CD4-positive, alpha-beta T cell treated with Interleukin-17A for 1 hour (primary cell): ENCODE results near the gene GMDS.

Experiments
- DNase-seq: peaks from one replicate; pipeline ENCODE4 v3.0.0-alpha.2; 2020

Gene GMDS

GRCh38 chr6:1722801-1723200 is 522.6 kb downstream of the GMDS start:
- no peak for DNase-seq

GRCh38 chr6:1720620-1721322 is 524.6 kb downstream of the GMDS start:
- DNase-seq: no peak

GRCh38 chr6:1719922-1720321 is 525.5 kb downstream of the GMDS start:
- DNase-seq: no peak

DNA sequence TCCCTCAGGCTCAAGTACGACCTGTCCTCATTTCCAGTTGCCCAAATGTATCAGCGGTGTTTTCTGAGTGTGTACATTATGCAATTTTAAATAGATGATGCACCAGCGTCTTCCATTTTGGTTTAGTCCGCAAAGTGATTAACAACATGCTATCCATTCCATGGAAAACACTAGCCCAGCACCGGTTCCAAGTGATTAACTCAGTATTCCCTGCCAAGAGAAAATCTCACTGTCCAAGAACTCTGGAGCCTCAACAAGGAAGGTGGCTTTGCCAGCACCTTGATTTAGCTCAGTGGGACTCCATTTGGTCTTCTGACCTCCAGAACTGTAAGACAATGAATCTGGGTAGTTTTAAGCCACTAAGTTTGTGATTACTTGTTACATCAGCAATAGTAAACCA is 528.5 kb downstream of the GMDS start:
- DNase-seq: no peak

GRCh38 chr6:1716396-1716795 is 529.0 kb downstream of the GMDS start:
- DNase-seq: no peak

DNA sequence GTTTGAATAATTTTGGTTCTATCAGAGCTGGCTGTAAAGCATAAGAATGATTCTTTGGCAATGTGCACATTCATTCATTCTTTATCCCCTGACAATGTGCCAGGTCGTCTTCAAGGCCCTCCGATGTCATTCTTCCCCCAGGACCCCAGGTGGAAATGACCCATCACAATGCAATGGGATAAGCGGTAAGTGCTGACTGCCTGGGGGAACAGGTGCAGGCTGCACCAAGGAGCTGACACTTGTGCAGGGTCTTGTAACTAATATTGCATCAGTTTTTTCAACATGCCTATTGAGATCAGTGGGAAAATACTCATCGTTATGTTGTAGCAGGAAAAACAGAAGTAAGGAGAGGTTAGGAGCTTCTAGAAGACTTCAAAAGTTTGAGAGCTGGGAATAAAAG is 530.1 kb downstream of the GMDS start:
- no peak for DNase-seq

- DNase-seq: no peak
Observed at GRCh38 chr6:1714654-1715053, 530.8 kb downstream of the GMDS start.

- no peak for DNase-seq
Observed at GRCh38 chr6:1713016-1713600, 532.3 kb downstream of the GMDS start.

DNA sequence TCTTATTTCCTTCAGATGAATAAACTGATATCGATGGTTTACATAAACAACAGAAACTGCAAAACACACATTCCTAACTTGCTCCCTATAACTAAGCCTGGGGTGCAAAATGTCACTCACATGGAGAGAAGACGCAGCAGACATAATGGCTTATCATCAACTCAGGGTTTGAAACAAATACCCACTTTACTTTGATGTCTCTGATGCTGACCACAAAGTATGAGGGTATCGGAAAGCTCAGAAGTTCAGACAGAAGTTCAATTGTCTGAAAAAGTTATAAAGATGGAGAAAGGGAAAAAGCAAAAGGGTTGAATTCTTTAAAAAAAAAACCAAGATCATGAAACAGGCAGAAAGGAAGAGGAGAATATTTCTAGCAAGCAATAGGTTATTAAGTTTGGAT is 533.0 kb downstream of the GMDS start:
- no peak for DNase-seq

DNA sequence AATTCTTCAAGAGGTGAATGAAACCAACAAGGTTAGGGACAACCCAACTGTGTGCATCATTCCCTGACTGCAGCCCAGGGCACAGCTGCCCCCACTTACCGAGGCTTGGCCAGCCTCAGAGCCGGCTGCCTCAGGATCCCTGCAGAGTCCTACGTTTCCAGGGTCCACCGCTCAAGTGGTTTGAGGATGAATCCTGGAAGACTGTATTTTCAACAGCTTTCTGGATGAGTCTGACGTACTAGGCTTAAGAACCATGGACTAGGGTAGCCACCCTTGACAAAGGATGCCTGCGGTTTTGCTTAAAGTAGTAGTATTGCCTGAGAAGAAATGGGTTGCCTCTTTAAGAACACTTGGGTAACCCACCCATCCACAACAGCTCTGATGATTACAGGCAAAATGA is 534.3 kb downstream of the GMDS start:
- no peak for DNase-seq

- DNase-seq: peak; percentile 1
Observed at GRCh38 chr6:1709234-1709641, 536.2 kb downstream of the GMDS start.

DNA sequence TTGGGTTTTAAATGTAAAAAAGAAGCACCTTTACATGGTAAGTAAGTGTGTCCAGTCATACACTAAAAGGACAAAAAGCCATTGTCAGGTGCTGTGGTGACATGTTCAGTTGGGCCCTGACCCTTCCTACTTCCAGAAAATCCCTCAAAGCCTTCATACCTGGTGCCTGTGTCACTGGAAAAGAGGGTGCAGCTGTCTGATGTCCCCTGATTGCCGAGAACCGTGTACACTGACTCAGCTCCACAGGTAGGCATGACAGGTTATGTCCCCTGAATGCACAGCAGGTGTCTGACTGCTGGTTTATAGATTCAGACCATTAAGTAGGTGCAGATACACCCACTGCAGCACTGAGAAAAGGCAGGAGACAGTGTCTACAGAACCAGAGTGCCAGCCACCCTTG is 536.6 kb downstream of the GMDS start:
- no peak for DNase-seq

DNA sequence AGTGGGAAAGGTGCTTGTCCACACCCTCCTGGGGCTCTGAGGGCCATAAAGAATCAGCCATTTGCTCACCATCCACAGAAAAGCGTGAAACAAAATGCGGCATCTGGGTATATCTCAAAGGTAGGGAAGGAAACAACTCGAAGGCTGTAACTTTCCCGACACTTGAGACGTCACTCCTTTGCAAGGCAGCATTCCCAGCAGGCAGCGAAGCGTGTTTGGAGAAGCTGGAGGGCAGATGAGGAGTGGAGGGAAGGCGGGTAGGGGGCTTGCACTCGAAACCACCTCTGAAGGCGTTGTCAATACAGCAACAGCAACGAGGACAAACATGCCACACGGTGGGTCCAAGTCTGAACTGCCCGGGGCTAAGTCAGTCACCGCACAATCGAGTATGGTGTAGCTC is 537.3 kb downstream of the GMDS start:
- DNase-seq: no peak

- DNase-seq: no peak
Observed at GRCh38 chr6:1705630-1706029, 539.8 kb downstream of the GMDS start.

GRCh38 chr6:1705183-1705582 is 540.2 kb downstream of the GMDS start:
- DNase-seq: no peak

DNA sequence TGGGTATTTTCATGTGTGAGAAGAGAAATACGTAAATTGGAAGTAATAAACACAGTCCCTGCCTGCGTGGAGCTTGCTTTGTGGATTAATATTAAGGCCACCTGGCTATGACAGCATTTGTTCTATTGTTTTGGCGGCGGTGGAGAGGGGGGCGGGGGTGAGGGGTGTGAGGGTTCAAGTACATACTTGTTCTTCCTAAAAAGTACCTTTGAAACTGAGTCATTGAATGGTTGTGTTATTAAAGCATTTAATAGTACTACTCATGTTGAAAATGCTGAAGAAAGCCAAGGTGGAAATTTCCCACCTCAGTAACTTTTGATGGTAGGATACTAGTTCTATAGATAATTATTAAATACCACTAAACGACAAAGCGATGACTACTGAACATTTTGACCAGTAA is 540.7 kb downstream of the GMDS start:
- no peak for DNase-seq

DNA sequence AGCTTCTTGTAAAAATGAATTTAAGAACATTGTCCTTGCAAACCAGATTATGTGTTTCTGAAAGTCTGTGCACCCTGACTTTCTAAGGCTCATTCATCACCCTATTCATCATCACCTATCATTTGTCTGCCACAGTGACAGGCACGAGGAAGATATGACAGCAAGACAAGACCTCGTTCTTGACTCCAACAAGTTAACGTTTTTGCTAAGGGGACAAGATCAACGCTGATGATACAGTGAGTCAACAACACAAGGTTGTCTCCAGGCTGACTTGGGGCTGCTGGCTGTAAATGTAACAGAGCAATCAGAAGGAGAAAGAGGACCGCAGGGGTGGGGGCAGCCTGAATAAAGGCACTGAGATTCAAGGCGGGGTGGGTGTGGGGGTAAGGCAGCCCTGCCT is 541.5 kb downstream of the GMDS start:
- no peak for DNase-seq

- DNase-seq: no peak
Observed at GRCh38 chr6:1703091-1703855, 542.1 kb downstream of the GMDS start.

DNA sequence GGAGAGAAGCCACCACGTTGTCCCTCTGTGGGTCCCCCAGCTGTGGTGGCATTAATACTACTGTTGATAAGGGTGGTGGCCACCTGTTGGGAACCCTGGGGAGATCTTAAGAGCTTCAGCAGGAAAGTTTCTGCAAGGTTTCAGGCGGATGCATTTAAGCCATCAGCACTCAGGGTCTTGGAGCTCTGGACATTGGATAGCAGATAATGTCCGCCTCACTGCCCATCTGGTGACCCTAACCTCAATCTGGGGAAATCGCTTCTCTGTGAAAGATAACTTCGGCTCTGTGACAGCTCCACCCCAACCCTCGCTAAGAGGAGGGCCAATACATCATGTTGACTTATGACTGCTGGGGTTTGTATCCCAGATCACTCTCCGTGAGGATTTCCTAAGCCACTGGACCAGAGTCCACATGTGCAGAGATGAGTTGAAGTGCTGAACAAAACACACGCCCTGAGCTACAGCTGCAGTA is 542.8 kb downstream of the GMDS start:
- no peak for DNase-seq

DNA sequence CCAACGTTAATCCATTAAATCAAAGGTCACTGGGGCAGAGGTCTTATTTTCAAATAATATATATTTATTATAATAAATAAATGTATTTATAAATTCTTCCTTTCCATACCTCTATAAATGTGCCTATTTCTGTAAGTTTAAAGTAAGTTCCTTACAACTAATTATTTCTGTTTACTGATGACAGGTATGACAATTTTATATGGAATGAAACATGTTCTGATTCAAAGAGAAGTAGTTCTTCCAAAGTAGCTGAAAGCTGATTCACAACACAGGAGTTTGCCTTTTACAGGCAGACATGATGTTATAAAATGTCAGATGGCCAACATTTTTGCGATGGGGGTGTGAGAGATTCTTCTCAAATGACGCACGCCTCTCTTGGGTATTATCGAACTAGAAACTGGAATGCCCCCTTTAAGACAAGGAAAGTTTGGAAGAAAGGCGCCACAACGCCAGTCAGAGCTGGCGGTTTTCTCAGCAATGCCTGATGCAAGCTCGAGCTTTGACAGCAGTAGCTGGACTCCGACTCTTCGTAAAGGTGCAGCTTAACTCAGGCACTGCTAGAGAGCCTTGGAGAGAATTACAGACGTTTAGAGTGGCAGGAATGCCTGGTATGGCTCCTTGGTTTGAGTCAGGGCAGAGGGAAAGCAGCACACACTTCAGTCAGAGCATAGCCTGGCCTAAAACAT is 543.6 kb downstream of the GMDS start:
- DNase-seq: no peak

- no peak for DNase-seq
Observed at GRCh38 chr6:1700278-1700967, 545.0 kb downstream of the GMDS start.

DNA sequence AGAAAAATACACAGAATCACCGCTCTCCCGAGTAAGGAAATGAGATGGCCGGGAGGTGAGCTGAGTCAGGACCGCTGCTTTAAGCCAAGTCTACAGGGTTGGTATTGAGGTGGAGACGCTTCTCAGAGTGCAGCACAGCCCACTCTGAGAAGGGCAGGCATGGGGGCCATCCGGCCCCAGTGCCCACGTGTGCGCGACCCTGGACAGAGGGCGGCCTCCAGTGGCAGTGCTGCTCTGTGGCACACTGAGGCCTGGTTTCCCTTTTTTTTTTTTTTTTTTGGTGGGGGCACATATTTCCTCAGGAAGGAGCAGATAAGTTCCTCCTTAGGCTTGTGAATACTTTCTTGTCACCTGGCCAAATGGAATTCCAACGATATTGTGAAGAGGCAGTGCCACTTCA is 546.9 kb downstream of the GMDS start:
- DNase-seq: no peak
